ENCODE measurements around the gene DYSF. TPM values are rescaled to one million over a fixed set of nuclear protein-coding genes. Genes with fewer than 3 reads are reported as not detected.
"Not testable (repeated sequence)": the region's sequence is repeated elsewhere in the genome, so short reads cannot be mapped to it uniquely, and the experiment has no call there.

Gene DYSF
- total RNA-seq, 4 donors from 2014 or later = 2.8 to 14.9 (median 4.0) TPM

GRCh38 chr2:71486881-71487640 lies 33.7 kb downstream of the DYSF start:
- no peaks in the 10 kb centered on the region for H3K27me3 ChIP-seq
- no peaks in the 10 kb centered on the region for H3K9me3 ChIP-seq
- no peaks in the 10 kb centered on the region for H3K36me3 ChIP-seq
- TF ChIP-seq CTCF (IDR thresholded peaks at IDR 0.05) = no peak
- no peak for TF ChIP-seq POLR2A (IDR thresholded peaks at IDR 0.05)
- DNase-seq = peak in 1 of 3 donors; percentile 18
- H3K27ac ChIP-seq = no peak overlapping the region
- H3K4me3 ChIP-seq = no peak overlapping the region
- no peaks in the 10 kb centered on the region for H3K4me1 ChIP-seq

- not testable (repeated sequence) for H3K4me1 ChIP-seq, H3K27ac ChIP-seq, H3K27me3 ChIP-seq, DNase-seq, H3K4me3 ChIP-seq, H3K9me3 ChIP-seq, H3K36me3 ChIP-seq
Measured at GRCh38 chr2:71491551-71491950, 38.2 kb downstream of the DYSF start.

GRCh38 chr2:71492112-71492511 lies 38.8 kb downstream of the DYSF start:
- H3K27me3 ChIP-seq = no peaks in the 10 kb centered on the region
- TF ChIP-seq POLR2A (IDR thresholded peaks at IDR 0.05) (no peak), CTCF (IDR thresholded peaks at IDR 0.05) (no peak)
- H3K27ac ChIP-seq = no peak overlapping the region
- no peaks in the 10 kb centered on the region for H3K36me3 ChIP-seq
- DNase-seq = peak in 1 of 3 donors; percentile 46
- no peak overlapping the region for H3K4me3 ChIP-seq
- H3K4me1 ChIP-seq = no peaks in the 10 kb centered on the region
- H3K9me3 ChIP-seq = no peaks in the 10 kb centered on the region

- no peak for TF ChIP-seq POLR2A (IDR thresholded peaks at IDR 0.05)
- no peak for TF ChIP-seq CTCF (IDR thresholded peaks at IDR 0.05)
Measured at GRCh38 chr2:71494091-71494490, 40.7 kb downstream of the DYSF start.

GRCh38 chr2:71494523-71495155 lies 41.3 kb downstream of the DYSF start:
- Histone ChIP-seq H3K4me1 (no peaks in the 10 kb centered on the region), H3K36me3 (no peaks in the 10 kb centered on the region), H3K9me3 (no peaks in the 10 kb centered on the region), H3K27me3 (no peaks in the 10 kb centered on the region), H3K27ac (no peak overlapping the region), H3K4me3 (no peak overlapping the region)
- TF ChIP-seq CTCF (IDR thresholded peaks at IDR 0.05) = no peak
- no peak for TF ChIP-seq POLR2A (IDR thresholded peaks at IDR 0.05)
- peak in 1 of 3 donors; percentile 37 for DNase-seq

More at GRCh38 chr2:71494091-71494490, 40.7 kb downstream of the DYSF start:
- Histone ChIP-seq H3K27ac (no peak overlapping the region), H3K4me1 (no peaks in the 10 kb centered on the region), H3K36me3 (no peaks in the 10 kb centered on the region), H3K4me3 (no peak overlapping the region), H3K9me3 (no peaks in the 10 kb centered on the region), H3K27me3 (no peaks in the 10 kb centered on the region)
- DNase-seq = no peak

GRCh38 chr2:71496156-71496770 lies 42.9 kb downstream of the DYSF start:
- no peaks in the 10 kb centered on the region for H3K9me3 ChIP-seq
- no peaks in the 10 kb centered on the region for H3K4me1 ChIP-seq
- H3K36me3 ChIP-seq = no peaks in the 10 kb centered on the region
- no peak for TF ChIP-seq CTCF (IDR thresholded peaks at IDR 0.05)
- no peak for TF ChIP-seq POLR2A (IDR thresholded peaks at IDR 0.05)
- peak in 1 of 3 donors; percentile 34 for DNase-seq
- no peaks in the 10 kb centered on the region for H3K27me3 ChIP-seq
- H3K27ac ChIP-seq = no peak overlapping the region
- H3K4me3 ChIP-seq = no peak overlapping the region

All from Peyer's patch (tissue), 4 donors.